ENCODE data around the gene FGGY. TPM values are rescaled to one million over a fixed set of nuclear protein-coding genes. Genes with fewer than 3 reads are reported as not detected.
"Not testable (repeated sequence)": the region's sequence is repeated elsewhere in the genome, so short reads cannot be mapped to it uniquely, and the experiment has no call there.

Gene FGGY
- total RNA-seq, 4 donors from 2014 or later, result 12.4 to 17.5 (median 16.1) TPM

DNA sequence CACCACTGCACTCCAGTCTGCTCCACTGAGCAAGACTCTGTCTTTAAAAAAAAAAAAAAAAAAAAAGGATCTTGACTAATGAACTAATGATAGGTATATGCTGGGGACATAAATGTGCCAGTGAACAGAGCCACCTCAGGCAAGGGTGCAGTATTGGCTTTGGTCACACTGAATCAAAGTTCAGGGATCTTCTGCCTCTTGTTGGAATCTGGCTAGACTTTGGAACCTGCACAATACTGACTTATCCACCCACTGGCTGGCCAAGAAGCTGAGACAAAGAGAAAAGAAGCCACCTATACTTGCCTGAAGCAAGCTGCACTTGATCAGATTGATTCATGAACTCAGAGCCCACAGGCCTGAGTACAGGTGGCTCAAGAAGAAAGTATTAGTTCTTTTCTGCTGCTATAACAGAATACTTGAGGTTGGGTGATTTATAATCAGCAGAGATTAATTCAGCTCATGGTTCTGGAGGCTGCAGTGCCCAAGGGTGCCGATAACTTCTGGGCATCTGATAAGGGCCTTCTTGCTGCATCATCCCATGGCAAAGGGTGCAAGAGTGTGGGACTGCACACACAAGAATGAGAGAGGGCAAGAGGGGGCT is 172.0 kb downstream of the FGGY start:
- Histone ChIP-seq H3K36me3 (no peaks in the 10 kb centered on the region), H3K4me3 (no peak overlapping the region), H3K27me3 (no peaks in the 10 kb centered on the region), H3K4me1 (no peaks in the 10 kb centered on the region), H3K27ac (no peak overlapping the region), H3K9me3 (no peaks in the 10 kb centered on the region)
- TF ChIP-seq POLR2AphosphoS5 (IDR thresholded peaks at IDR 0.05) (no peak), EP300 (IDR thresholded peaks at IDR 0.05) (no peak), POLR2A (IDR thresholded peaks at IDR 0.05) (no peak)
- TF ChIP-seq, protein P1, sequence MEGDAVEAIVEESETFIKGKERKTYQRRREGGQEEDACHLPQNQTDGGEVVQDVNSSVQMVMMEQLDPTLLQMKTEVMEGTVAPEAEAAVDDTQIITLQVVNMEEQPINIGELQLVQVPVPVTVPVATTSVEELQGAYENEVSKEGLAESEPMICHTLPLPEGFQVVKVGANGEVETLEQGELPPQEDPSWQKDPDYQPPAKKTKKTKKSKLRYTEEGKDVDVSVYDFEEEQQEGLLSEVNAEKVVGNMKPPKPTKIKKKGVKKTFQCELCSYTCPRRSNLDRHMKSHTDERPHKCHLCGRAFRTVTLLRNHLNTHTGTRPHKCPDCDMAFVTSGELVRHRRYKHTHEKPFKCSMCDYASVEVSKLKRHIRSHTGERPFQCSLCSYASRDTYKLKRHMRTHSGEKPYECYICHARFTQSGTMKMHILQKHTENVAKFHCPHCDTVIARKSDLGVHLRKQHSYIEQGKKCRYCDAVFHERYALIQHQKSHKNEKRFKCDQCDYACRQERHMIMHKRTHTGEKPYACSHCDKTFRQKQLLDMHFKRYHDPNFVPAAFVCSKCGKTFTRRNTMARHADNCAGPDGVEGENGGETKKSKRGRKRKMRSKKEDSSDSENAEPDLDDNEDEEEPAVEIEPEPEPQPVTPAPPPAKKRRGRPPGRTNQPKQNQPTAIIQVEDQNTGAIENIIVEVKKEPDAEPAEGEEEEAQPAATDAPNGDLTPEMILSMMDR (IDR thresholded peaks at IDR 0.05), result no peak
- DNase-seq (ENCODE audit: low spot score in 2 of 2), result no peak
- WGBS, result 100% methylated on average over 1 of the region's 1 CpG

- WGBS, result 96% methylated on average over 18 of the region's 43 CpGs
- H3K4me1 ChIP-seq, result not testable (repeated sequence)
Measured at GRCh38 chr1:59471991-59472570, 175.2 kb downstream of the FGGY start.

DNA sequence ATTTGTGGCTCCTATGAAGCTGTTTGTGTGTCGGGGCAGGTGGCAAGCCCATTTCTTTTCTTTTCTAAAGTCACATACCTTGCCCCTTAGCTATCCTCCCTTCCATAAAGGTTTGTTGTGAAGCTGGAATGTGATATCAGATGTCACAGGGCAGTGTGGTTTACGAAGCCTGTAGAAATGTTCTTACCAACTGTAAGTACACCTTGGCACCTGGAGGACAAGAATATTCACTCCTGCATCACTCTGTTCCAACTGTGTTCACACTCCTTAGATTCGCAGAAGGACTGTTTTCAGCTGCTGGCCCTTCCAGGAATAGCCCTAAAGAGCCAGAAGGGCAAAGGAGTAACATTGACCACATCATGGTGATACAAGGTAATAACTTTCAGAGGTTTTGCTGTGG is 176.9 kb downstream of the FGGY start:
- TF ChIP-seq POLR2A (IDR thresholded peaks at IDR 0.05), result no peak
- no peak for TF ChIP-seq POLR2AphosphoS5 (IDR thresholded peaks at IDR 0.05)
- TF ChIP-seq, protein P1 (IDR thresholded peaks at IDR 0.05), result no peak
- no peak for TF ChIP-seq EP300 (IDR thresholded peaks at IDR 0.05)
- Histone ChIP-seq H3K4me3 (no peak overlapping the region), H3K36me3 (no peaks in the 10 kb centered on the region), H3K9me3 (no peaks in the 10 kb centered on the region), H3K27ac (no peak overlapping the region), H3K27me3 (no peaks in the 10 kb centered on the region), H3K4me1 (no peaks in the 10 kb centered on the region)
- 93% methylated on average over 3 of the region's 3 CpGs for WGBS
- DNase-seq (ENCODE audit: low spot score in 2 of 2), result no peak

More at GRCh38 chr1:59471991-59472570, 175.2 kb downstream of the FGGY start:
- DNase-seq (ENCODE audit: low spot score in 2 of 2); H3K36me3 ChIP-seq; H3K27me3 ChIP-seq; H3K27ac ChIP-seq; H3K4me3 ChIP-seq; H3K9me3 ChIP-seq: not testable (repeated sequence)

GRCh38 chr1:59474496-59474895 is 177.6 kb downstream of the FGGY start:
- WGBS, result 90% methylated on average over 2 of the region's 2 CpGs
- DNase-seq (ENCODE audit: low spot score in 2 of 2), result no peak
- TF ChIP-seq POLR2A (IDR thresholded peaks at IDR 0.05) (no peak), EP300 (IDR thresholded peaks at IDR 0.05) (no peak), POLR2AphosphoS5 (IDR thresholded peaks at IDR 0.05) (no peak)
- TF ChIP-seq, protein P1 (IDR thresholded peaks at IDR 0.05), result no peak
- Histone ChIP-seq H3K27me3 (no peaks in the 10 kb centered on the region), H3K9me3 (no peaks in the 10 kb centered on the region), H3K36me3 (no peaks in the 10 kb centered on the region), H3K4me1 (no peaks in the 10 kb centered on the region), H3K27ac (no peak overlapping the region), H3K4me3 (no peak overlapping the region)

GRCh38 chr1:59475737-59476136 is 178.8 kb downstream of the FGGY start:
- Histone ChIP-seq H3K27me3 (no peaks in the 10 kb centered on the region), H3K4me3 (no peak overlapping the region), H3K9me3 (no peaks in the 10 kb centered on the region), H3K27ac (no peak overlapping the region), H3K4me1 (no peaks in the 10 kb centered on the region), H3K36me3 (no peaks in the 10 kb centered on the region)
- TF ChIP-seq, protein P1 (IDR thresholded peaks at IDR 0.05), result no peak
- TF ChIP-seq POLR2AphosphoS5 (IDR thresholded peaks at IDR 0.05) (no peak), EP300 (IDR thresholded peaks at IDR 0.05) (no peak), POLR2A (IDR thresholded peaks at IDR 0.05) (no peak)
- 94% methylated on average over 4 of the region's 4 CpGs for WGBS
- DNase-seq (ENCODE audit: low spot score in 2 of 2), result no peak
